Measurements from ENCODE around the gene KSR1. TPM values are rescaled to one million over a fixed set of nuclear protein-coding genes. Genes with fewer than 3 reads are reported as not detected.
"Not testable (repeated sequence)": the region's sequence is repeated elsewhere in the genome, so short reads cannot be mapped to it uniquely, and the experiment has no call there.

KSR1 gene
- total RNA-seq, result 40.3 TPM

- Histone ChIP-seq H3K9me3 (no peaks in the 10 kb centered on the region), H3K4me1 (peaks cover 53% of the 10 kb centered on the region), H3K27ac (peak within 1 kb of the TSS; percentile 88), H3K36me3 (no peaks in the 10 kb centered on the region), H3K4me3 (peak within 1 kb of the TSS; percentile 74 to 84), H3K27me3 (no peaks in the 10 kb centered on the region)
- intact Hi-C loops (cut with DNase I), result loop anchor here (10.0 kb wide), 2 partner anchors 101 to 109 kb away; no protein-coding TSS in a partner anchor
- peak in 2 of 3 experiments; percentile 18 to 20 for TF ChIP-seq CTCF (IDR thresholded peaks at IDR 0.05)
- peak in 1 of 2 donors; percentile 60 for TF ChIP-seq POLR2AphosphoS5 (IDR thresholded peaks at IDR 0.05; ENCODE audit: insufficient read depth in 1 of 2, low read depth in 1 of 2)
- TF ChIP-seq POLR2A (IDR thresholded peaks at IDR 0.05), result peak in 1 of 2 donors; percentile 89
- DNase-seq (ENCODE audit: extremely low spot score in 2 of 2), result no peak
These were observed at the start of gene KSR1 for GRCh38 chr17:27455914-27456680. TSS of gene KSR1 (plus strand) at chr17:27456448. CDS start at chr17:27456644, 196 bp downstream.

- H3K9me3 ChIP-seq, result no peaks in the 10 kb centered on the region
- H3K36me3 ChIP-seq, result no peaks in the 10 kb centered on the region
- H3K4me3 ChIP-seq, result no peak overlapping the region
- no peak for DNase-seq (ENCODE audit: extremely low spot score in 2 of 2)
- TF ChIP-seq POLR2A (IDR thresholded peaks at IDR 0.05) (no peak), CTCF (IDR thresholded peaks at IDR 0.05) (no peak), POLR2AphosphoS5 (IDR thresholded peaks at IDR 0.05; ENCODE audit: insufficient read depth in 1 of 2, low read depth in 1 of 2) (no peak)
- peak overlapping the region; percentile 43 for H3K27ac ChIP-seq
- peaks cover 14% of the 10 kb centered on the region for H3K4me1 ChIP-seq
- H3K27me3 ChIP-seq, result no peaks in the 10 kb centered on the region
- intact Hi-C loops (cut with DNase I), result no loop called here
These were observed 48.1 kb upstream of the KSR1 start for GRCh38 chr17:27407916-27408864.

- Histone ChIP-seq H3K9me3 (no peaks in the 10 kb centered on the region), H3K4me3 (no peak overlapping the region), H3K4me1 (peaks cover 14% of the 10 kb centered on the region), H3K27ac (no peak overlapping the region), H3K27me3 (no peaks in the 10 kb centered on the region), H3K36me3 (no peaks in the 10 kb centered on the region)
- intact Hi-C loops (cut with DNase I), result no loop called here
- no peak for DNase-seq (ENCODE audit: extremely low spot score in 2 of 2)
- TF ChIP-seq POLR2A (IDR thresholded peaks at IDR 0.05), result no peak
- TF ChIP-seq CTCF (IDR thresholded peaks at IDR 0.05), result no peak
- no peak for TF ChIP-seq POLR2AphosphoS5 (IDR thresholded peaks at IDR 0.05; ENCODE audit: insufficient read depth in 1 of 2, low read depth in 1 of 2)
These were observed 47.4 kb upstream of the KSR1 start for GRCh38 chr17:27408891-27409290.

- H3K9me3 ChIP-seq; intact Hi-C loops (cut with DNase I); H3K27ac ChIP-seq; H3K4me3 ChIP-seq; H3K27me3 ChIP-seq; DNase-seq (ENCODE audit: extremely low spot score in 2 of 2); H3K36me3 ChIP-seq: not testable (repeated sequence)
- peaks cover 14% of the 10 kb centered on the region for H3K4me1 ChIP-seq
These were observed 44.1 kb upstream of the KSR1 start for GRCh38 chr17:27412158-27412557.

GRCh38 chr17:27413315-27413714 is 42.9 kb upstream of the KSR1 start:
- DNase-seq (ENCODE audit: extremely low spot score in 2 of 2), result no peak
- Histone ChIP-seq H3K9me3 (no peaks in the 10 kb centered on the region), H3K27me3 (no peaks in the 10 kb centered on the region), H3K36me3 (no peaks in the 10 kb centered on the region), H3K4me3 (no peak overlapping the region), H3K4me1 (peaks cover 7% of the 10 kb centered on the region), H3K27ac (no peak overlapping the region)
- no peak for TF ChIP-seq POLR2A (IDR thresholded peaks at IDR 0.05)
- no peak for TF ChIP-seq CTCF (IDR thresholded peaks at IDR 0.05)
- TF ChIP-seq POLR2AphosphoS5 (IDR thresholded peaks at IDR 0.05; ENCODE audit: insufficient read depth in 1 of 2, low read depth in 1 of 2), result no peak
- intact Hi-C loops (cut with DNase I), result no loop called here

Measured in vagina (tissue), 2 donors.